NCI-H2227 (cell line): Measurements from ENCODE around the gene MORC2.

Experiments
- DNase-seq: peaks from one replicate; lab custom pipeline; 2025; ENCODE audit not compliant: unreplicated experiment; lab: John Stamatoyannopoulos, UW

The MORC2 gene

GRCh38 chr22:30968015-30968923 lies at the start of gene MORC2:
TSS of gene MORC2 (minus strand) at chr22:30968774. CDS start at chr22:30967889, 885 bp downstream.
- DNase-seq: peak; percentile 68

GRCh38 chr22:31005535-31005934 lies 37.0 kb upstream of the MORC2 start:
- no peak for DNase-seq

- no peak for DNase-seq
These were observed 32.7 kb upstream of the MORC2 start for GRCh38 chr22:31001124-31001770.

GRCh38 chr22:30998329-30998728 lies 29.8 kb upstream of the MORC2 start:
- peak; percentile 11 for DNase-seq

GRCh38 chr22:30996462-30996861 lies 27.9 kb upstream of the MORC2 start:
- no peak for DNase-seq

GRCh38 chr22:30994960-30995359 lies 26.4 kb upstream of the MORC2 start:
- DNase-seq: no peak

- DNase-seq: no peak
These were observed 24.0 kb upstream of the MORC2 start for GRCh38 chr22:30992565-30992964.

GRCh38 chr22:30990690-30991089 lies 22.1 kb upstream of the MORC2 start:
- DNase-seq: no peak

- no peak for DNase-seq
These were observed 20.9 kb upstream of the MORC2 start for GRCh38 chr22:30989474-30989873.

- no peak for DNase-seq
These were observed 17.1 kb upstream of the MORC2 start for GRCh38 chr22:30985561-30986208.

GRCh38 chr22:30984317-30984716 lies 15.7 kb upstream of the MORC2 start:
- no peak for DNase-seq

GRCh38 chr22:30982512-30982911 lies 13.9 kb upstream of the MORC2 start:
- DNase-seq: no peak

- DNase-seq: no peak
These were observed 11.4 kb upstream of the MORC2 start for GRCh38 chr22:30979932-30980331.

GRCh38 chr22:30978304-30978962 lies 9.9 kb upstream of the MORC2 start:
- DNase-seq: no peak

GRCh38 chr22:30970356-30970746 lies 1.8 kb upstream of the MORC2 start:
- no peak for DNase-seq

GRCh38 chr22:30969532-30970355 lies 1.2 kb upstream of the MORC2 start:
- DNase-seq: no peak

GRCh38 chr22:30968924-30969531 lies 454 bp upstream of the MORC2 start, which contains the start of gene TUG1:
TSS of gene TUG1 (plus strand) at chr22:30969265.
- peak; percentile 96 for DNase-seq

- DNase-seq: no peak
These were observed 3.7 kb downstream of the MORC2 start for GRCh38 chr22:30964858-30965257.

GRCh38 chr22:30955153-30955552 lies 13.4 kb downstream of the MORC2 start:
- DNase-seq: no peak

- no peak for DNase-seq
These were observed 15.4 kb downstream of the MORC2 start for GRCh38 chr22:30953206-30953605.
